ENCODE measurements around the gene CYTL1. TPM values are rescaled to one million over a fixed set of nuclear protein-coding genes. Genes with fewer than 3 reads are reported as not detected.

Gene CYTL1
- total and polyA plus RNA-seq, 2 of the 13 experiments (the other 11 are each of a cell fraction or from before 2014, with no cell fraction given) = not detected

GRCh38 chr4:5027346-5027745, 8.1 kb upstream of the CYTL1 start:
- H3K9ac ChIP-seq (ENCODE audit: insufficient read depth, low read depth, low read length) = no peak overlapping the region
- no peak for ATAC-seq
- ChIA-PET CTCF (ENCODE audit: low intra/inter-chr PET ratio, low total read pairs) (no interaction called here), POLR2A (no interaction called here)
- in situ Hi-C loops (cut with HindIII; ENCODE audit: extremely low pct_ligation_motif_present, low pct_unique_long_range_greater_than_20kb) (no loop called here), intact Hi-C loops (cut with micrococcal nuclease; ENCODE audit: unreplicated experiment) (no loop called here)
- H2AFZ ChIP-seq (ENCODE audit: low read length) = no peak overlapping the region
- H3K79me2 ChIP-seq (ENCODE audit: insufficient read depth, low read length) = no peaks in the 10 kb centered on the region
- H4K20me1 ChIP-seq (ENCODE audit: insufficient read depth, low read length) = no peaks in the 10 kb centered on the region
- no peak overlapping the region for H3K27ac ChIP-seq (ENCODE audit: extremely low read length, insufficient read depth, low read length)
- no peak for FAIRE-seq
- H3K9me3 ChIP-seq (ENCODE audit: low read length) = no peaks in the 10 kb centered on the region
- no peaks in the 10 kb centered on the region for H3K36me3 ChIP-seq (replicated peaks in 1 of 2; ENCODE audit: control insufficient read depth in 1 of 2, insufficient read depth in 2 of 2, low read length in 2 of 2)
- no peak for DNase-seq (ENCODE audit: low spot score)
- H3K4me2 ChIP-seq (ENCODE audit: low read depth, low read length) = no peak overlapping the region
- BruUV-seq (replicated peaks) = no TSS peak
- H3K4me1 ChIP-seq (ENCODE audit: insufficient read depth, low read length) = no peaks in the 10 kb centered on the region
- peaks cover 0 to 27% of the 10 kb centered on the region in 2 experiments; a peak in 3 of 5 replicates for H3K27me3 ChIP-seq (ENCODE audit: control insufficient read depth in 1 of 2, insufficient read depth in 2 of 2, low read length in 2 of 2)
- H3K4me3 ChIP-seq (replicated peaks in 1 of 3; ENCODE audit: insufficient read depth in 1 of 3, low read depth in 2 of 3, low read length in 3 of 3) = no peak overlapping the region
- TF ChIP-seq HDAC1 (CRISPR knock-in tag; IDR thresholded peaks at IDR 0.05) (no peak), ZNF292 (CRISPR knock-in tag; IDR thresholded peaks at IDR 0.05; ENCODE audit: borderline replicate concordance, low read depth) (no peak), RBFOX2 (IDR thresholded peaks at IDR 0.05; ENCODE audit: low read depth, low read length) (no peak), CREM (IDR thresholded peaks at IDR 0.05) (no peak), CREM (CRISPR knock-in tag; IDR thresholded peaks at IDR 0.05) (no peak), CCDC6 (CRISPR knock-in tag; IDR thresholded peaks at IDR 0.05) (no peak), FOSL2 (CRISPR knock-in tag; IDR thresholded peaks at IDR 0.05) (no peak), ZNF512B (CRISPR knock-in tag; IDR thresholded peaks at IDR 0.05; ENCODE audit: borderline replicate concordance) (no peak), HOXA9 (CRISPR knock-in tag; IDR thresholded peaks at IDR 0.05; ENCODE audit: borderline replicate concordance) (no peak), ZNF652 (CRISPR knock-in tag; IDR thresholded peaks at IDR 0.05; ENCODE audit: borderline replicate concordance, low read depth) (no peak), FOXO4 (CRISPR knock-in tag; conservative IDR thresholded peaks at IDR 0.05) (no peak), KDM6A (CRISPR knock-in tag; IDR thresholded peaks at IDR 0.05; ENCODE audit: low read depth) (no peak), ZSCAN12 (CRISPR knock-in tag; IDR thresholded peaks at IDR 0.05) (no peak), PRDM10 (CRISPR knock-in tag; IDR thresholded peaks at IDR 0.05; ENCODE audit: low read depth) (no peak), SNAPC5 (CRISPR knock-in tag; IDR thresholded peaks at IDR 0.05; ENCODE audit: borderline replicate concordance) (no peak), ZNF331 (CRISPR knock-in tag; IDR thresholded peaks at IDR 0.05) (no peak)
